ENCODE results near the gene COL11A2. TPM values are rescaled to one million over a fixed set of nuclear protein-coding genes. Genes with fewer than 3 reads are reported as not detected.

Gene COL11A2
- total RNA-seq, result under 1 TPM; 0.23 to 0.61 (median 0.41) TPM

DNA sequence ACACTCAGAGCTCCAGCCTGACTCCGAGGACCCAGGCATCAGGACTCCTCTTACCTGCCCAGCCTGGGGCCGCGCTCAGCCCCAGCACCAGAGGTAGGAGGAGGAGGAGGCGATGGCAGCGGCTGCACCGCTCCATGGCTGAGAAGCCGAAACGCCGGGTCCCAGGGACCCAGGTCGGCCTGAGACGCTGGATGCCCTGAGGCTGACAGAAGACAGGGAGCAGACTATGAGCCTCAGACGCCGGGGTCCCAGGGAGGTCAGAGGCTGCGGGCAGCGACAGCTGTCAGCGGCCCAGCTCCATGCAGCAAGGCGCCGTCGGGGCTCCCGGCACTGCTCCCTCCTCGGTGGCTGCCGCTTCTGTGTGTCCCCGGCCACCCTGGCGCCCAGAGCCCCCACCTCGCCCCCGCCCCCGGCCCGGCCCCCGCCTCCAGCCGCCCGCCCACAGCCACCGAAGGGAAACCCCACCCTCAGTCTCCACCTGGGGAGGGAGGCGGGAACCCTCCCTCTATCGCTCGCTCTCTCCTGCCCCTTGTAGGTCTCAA is at the start of gene COL11A2:
Gene COL11A2 (minus strand): TSS at position 363 of the 542 bp plus-strand sequence. CDS start 227 bp downstream, at position 136.
- 0 to 3% methylated on average over 3 to 12 of the region's 35 CpGs for WGBS, 2 donors
- TF ChIP-seq POLR2A (IDR thresholded peaks at IDR 0.05), result no peak
- TF ChIP-seq, protein P1, sequence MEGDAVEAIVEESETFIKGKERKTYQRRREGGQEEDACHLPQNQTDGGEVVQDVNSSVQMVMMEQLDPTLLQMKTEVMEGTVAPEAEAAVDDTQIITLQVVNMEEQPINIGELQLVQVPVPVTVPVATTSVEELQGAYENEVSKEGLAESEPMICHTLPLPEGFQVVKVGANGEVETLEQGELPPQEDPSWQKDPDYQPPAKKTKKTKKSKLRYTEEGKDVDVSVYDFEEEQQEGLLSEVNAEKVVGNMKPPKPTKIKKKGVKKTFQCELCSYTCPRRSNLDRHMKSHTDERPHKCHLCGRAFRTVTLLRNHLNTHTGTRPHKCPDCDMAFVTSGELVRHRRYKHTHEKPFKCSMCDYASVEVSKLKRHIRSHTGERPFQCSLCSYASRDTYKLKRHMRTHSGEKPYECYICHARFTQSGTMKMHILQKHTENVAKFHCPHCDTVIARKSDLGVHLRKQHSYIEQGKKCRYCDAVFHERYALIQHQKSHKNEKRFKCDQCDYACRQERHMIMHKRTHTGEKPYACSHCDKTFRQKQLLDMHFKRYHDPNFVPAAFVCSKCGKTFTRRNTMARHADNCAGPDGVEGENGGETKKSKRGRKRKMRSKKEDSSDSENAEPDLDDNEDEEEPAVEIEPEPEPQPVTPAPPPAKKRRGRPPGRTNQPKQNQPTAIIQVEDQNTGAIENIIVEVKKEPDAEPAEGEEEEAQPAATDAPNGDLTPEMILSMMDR (IDR thresholded peaks at IDR 0.05), result no peak
- no peak for DNase-seq
- Histone ChIP-seq H3K36me3 (peaks cover 6 to 36% (median 30%) of the 10 kb centered on the region in 3 donors), H3K4me1 (peaks cover 13 to 22% (median 13%) of the 10 kb centered on the region in 3 donors), H3K4me3 (peak within 1 kb of the TSS; percentile 2 to 60 (median 44)), H3K27me3 (peaks cover 0 to 45% (median 6%) of the 10 kb centered on the region in 4 donors), H3K27ac (peak within 1 kb of the TSS in 3 of 4 donors; percentile 28 to 64 (median 52)), H3K9me3 (no peaks in the 10 kb centered on the region)
- intact Hi-C loops (cut with DNase I), result no loop called here

DNA sequence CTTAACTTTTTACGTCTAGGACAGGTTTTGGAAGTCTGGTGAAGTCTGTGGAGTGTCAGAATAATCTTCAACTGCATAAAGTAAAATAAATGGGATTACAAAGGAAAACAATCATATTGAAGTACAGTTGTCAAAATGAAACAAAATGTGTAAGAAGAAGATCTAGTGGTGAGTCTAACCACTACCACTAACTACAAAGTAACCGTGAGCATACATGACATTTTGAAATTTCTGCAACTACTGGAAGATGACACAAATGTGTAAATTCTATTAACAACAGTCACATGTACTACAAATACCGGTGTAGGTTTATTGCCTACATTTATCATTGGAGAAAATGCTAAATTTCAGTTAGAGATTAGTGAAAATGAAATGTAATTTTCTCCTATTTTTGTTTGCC is 49.7 kb upstream of the COL11A2 start:
- WGBS, 2 donors, result 43 to 49% methylated on average over 3 of the region's 3 CpGs
- H3K9me3 ChIP-seq, result no peaks in the 10 kb centered on the region
- no peak overlapping the region for H3K4me3 ChIP-seq
- H3K27me3 ChIP-seq, result peaks cover 0 to 47% (median 0%) of the 10 kb centered on the region in 4 donors
- H3K36me3 ChIP-seq, result no peaks in the 10 kb centered on the region
- intact Hi-C loops (cut with DNase I), result no loop called here
- no peak for DNase-seq
- no peaks in the 10 kb centered on the region for H3K4me1 ChIP-seq
- no peak for TF ChIP-seq POLR2A (IDR thresholded peaks at IDR 0.05)
- TF ChIP-seq, protein P1 (IDR thresholded peaks at IDR 0.05), result no peak
- H3K27ac ChIP-seq, result no peak overlapping the region

DNA sequence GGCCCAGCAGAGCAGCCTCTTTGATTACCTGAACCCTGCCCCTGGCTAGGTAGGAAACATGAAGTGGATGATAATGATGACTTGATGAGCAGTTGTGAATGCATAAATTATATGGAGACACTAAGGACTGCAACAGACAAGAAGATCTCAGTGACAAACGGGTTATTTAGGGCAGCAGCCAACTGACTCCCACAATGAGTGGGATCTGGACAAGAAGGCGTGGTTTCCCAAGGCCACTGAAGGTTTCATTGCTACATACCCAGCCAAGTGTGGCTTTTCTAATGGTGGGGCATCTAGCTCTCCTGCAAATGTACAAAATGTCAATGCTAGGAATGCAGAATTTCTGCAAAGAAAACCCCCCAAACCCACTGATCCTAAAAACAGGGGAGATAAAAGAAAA is 45.5 kb upstream of the COL11A2 start:
- no peak for DNase-seq

DNA sequence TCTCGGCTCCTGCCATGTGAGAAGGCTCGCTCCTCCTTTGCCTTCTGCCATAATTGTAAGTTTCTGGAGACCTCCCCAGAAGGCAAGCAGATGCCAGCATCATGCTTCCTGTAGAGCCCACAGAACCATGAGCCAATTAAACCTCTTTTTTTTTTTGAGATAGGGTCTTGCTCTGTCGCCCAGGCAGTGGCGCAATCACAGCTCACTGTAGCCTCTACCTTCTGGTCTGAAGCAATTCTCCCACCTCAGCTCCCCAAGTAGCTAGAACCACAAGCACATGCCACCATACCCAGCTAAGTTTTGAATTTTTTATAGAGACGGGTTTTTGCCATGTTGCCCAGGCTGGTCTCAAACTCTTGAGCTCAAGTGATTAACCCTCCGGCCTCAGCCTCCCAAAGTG is 44.6 kb upstream of the COL11A2 start:
- Histone ChIP-seq H3K4me1 (no peaks in the 10 kb centered on the region), H3K27ac (no peak overlapping the region)

More for the DNA sequence above, 45.5 kb upstream of the COL11A2 start:
- no peak for TF ChIP-seq POLR2A (IDR thresholded peaks at IDR 0.05)
- TF ChIP-seq, protein P1 (IDR thresholded peaks at IDR 0.05), result no peak
- peaks cover 0 to 75% (median 3%) of the 10 kb centered on the region in 4 donors for H3K27me3 ChIP-seq
- WGBS, 2 donors, result 53 to 58% methylated on average over 2 of the region's 2 CpGs
- H3K27ac ChIP-seq, result no peak overlapping the region
- H3K4me1 ChIP-seq, result no peaks in the 10 kb centered on the region
- no peak overlapping the region for H3K4me3 ChIP-seq
- intact Hi-C loops (cut with DNase I), result loop anchor here (10.0 kb wide), 1 partner anchor 233 kb away; the partner anchor contains the start of gene HLA-DOA
- H3K9me3 ChIP-seq, result no peaks in the 10 kb centered on the region
- H3K36me3 ChIP-seq, result no peaks in the 10 kb centered on the region

DNA sequence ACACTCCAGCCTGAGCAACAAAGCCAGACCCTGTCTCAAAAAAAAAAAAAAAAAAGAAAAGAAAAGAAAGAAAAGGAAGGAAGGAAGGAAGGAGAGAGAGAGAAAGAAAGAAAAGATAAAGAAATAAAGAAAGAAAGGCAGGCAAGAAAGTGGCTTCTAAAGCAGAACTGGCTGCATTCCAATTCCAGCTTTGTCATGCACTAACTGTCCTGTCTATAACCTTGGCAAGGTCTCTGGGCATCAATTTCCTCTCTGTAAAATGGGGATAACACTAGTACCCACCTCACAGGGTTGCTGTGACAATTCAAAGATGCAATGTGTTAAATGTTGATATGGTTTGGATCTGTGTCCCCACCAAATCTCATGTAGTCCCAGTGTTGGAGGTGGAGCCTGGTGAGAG is 44.1 kb upstream of the COL11A2 start:
- Histone ChIP-seq H3K9me3 (no peaks in the 10 kb centered on the region), H3K27me3 (peaks cover 0 to 80% (median 3%) of the 10 kb centered on the region in 4 donors), H3K4me1 (no peaks in the 10 kb centered on the region), H3K27ac (no peak overlapping the region), H3K4me3 (no peak overlapping the region), H3K36me3 (no peaks in the 10 kb centered on the region)
- intact Hi-C loops (cut with DNase I), result loop anchor here (10.0 kb wide), 1 partner anchor 232 kb away; the partner anchor contains the start of gene HLA-DOA
- DNase-seq, result no peak
- TF ChIP-seq, protein P1 (IDR thresholded peaks at IDR 0.05), result no peak
- no peak for TF ChIP-seq POLR2A (IDR thresholded peaks at IDR 0.05)

More for the DNA sequence above, 44.6 kb upstream of the COL11A2 start:
- Histone ChIP-seq H3K4me3 (no peak overlapping the region), H3K27me3 (peaks cover 0 to 77% (median 3%) of the 10 kb centered on the region in 4 donors), H3K36me3 (no peaks in the 10 kb centered on the region), H3K9me3 (no peaks in the 10 kb centered on the region)
- no peak for TF ChIP-seq POLR2A (IDR thresholded peaks at IDR 0.05)
- TF ChIP-seq, protein P1 (IDR thresholded peaks at IDR 0.05), result no peak
- intact Hi-C loops (cut with DNase I), result loop anchor here (10.0 kb wide), 1 partner anchor 232 kb away; the partner anchor contains the start of gene HLA-DOA
- 81 to 90% methylated on average over 5 to 6 of the region's 6 CpGs for WGBS, 2 donors
- no peak for DNase-seq
